H1 (cell line): ENCODE results near the gene VDAC2. TPM values are rescaled to one million over a fixed set of nuclear protein-coding genes. Genes with fewer than 3 reads are reported as not detected.

ENCODE experiments used
- CEBPB ChIP-seq: IDR thresholded peaks from 2 replicates; pipeline ENCODE4 v1.6.1; 2012; ENCODE audit warnings: low read depth, low read length
- FOSL1 ChIP-seq: IDR thresholded peaks from 2 replicates; pipeline ENCODE4 v1.6.1; 2011; ENCODE audit warnings: mild to moderate bottlenecking, low read depth, low read length, moderate library complexity; ENCODE audit not compliant: insufficient read depth
- HDAC2 ChIP-seq, 2 experiments: fragments of 300-600 bp in 1 of 2; sonication (generic) in 1 of 2; IDR thresholded peaks; 2 replicates each; pipeline ENCODE4 v1.6.1; 2011 to 2012; ENCODE audit warnings: low read depth in 2 of 2, low read length in 2 of 2, mild to moderate bottlenecking in 2 of 2, moderate library complexity in 2 of 2, borderline replicate concordance in 1 of 2, inconsistent platforms in 1 of 2
- HDAC6 ChIP-seq: IDR thresholded peaks from one replicate; pipeline ENCODE4 v1.7.1; 2012; ENCODE audit warnings: low read depth, mild to moderate bottlenecking, inconsistent platforms, low read length, moderate library complexity
- MAFK ChIP-seq: IDR thresholded peaks from 2 replicates; pipeline ENCODE4 v1.6.1; 2012; ENCODE audit warnings: low read depth, mild to moderate bottlenecking, improper control_type of control experiment, low read length
- polyA plus RNA-seq, 7 experiments: library from polyadenylated mRNA; depleted of rRNA in 3 of 7; stranded (reverse) in 5 of 7; unstranded in 2 of 7; fragments of >200 nt in 5 of 7; fragments of 200-250 nt in 2 of 7; gene quantifications; 1 replicate in 5 of 7; 2 replicates in 1 of 7; 4 replicates in 1 of 7; pipeline versions ENCODE4 v1.2.1 to v1.2.3, GENCODE V29; 2011 to 2013; ENCODE audit warnings: missing spikeins in 2 of 7, mixed read lengths in 2 of 7
- total RNA-seq: library from RNA; stranded (reverse); fragmentation: NEBNext Ultra II Directional; extraction: Animal tissue kit (Norgen Biotek cat#: 25700); gene quantifications from 2 replicates; pipeline ENCODE4 v1.2.1, GENCODE V29; 2021

Gene VDAC2
- total and polyA plus RNA-seq, 2 of the 8 experiments (the other 6 are each of a cell fraction or from before 2014, with no cell fraction given) = 89.8 to 284 TPM

- TF ChIP-seq HDAC2 (IDR thresholded peaks at IDR 0.05; ENCODE audit: borderline replicate concordance in 1 of 2, low read depth in 2 of 2, low read length in 2 of 2) (no peak), HDAC6 (no peak), MAFK (no peak), CEBPB (no peak), FOSL1 (no peak)
Observed at GRCh38 chr10:75260990-75261389, 50.4 kb downstream of the VDAC2 start (continued).
